Activated naive CD4-positive, alpha-beta T cell treated with anti-CD3 and anti-CD28 coated beads, Interleukin-2, amount 10 ng/mL, durations not matched to agents 7 days and 5 days (primary cell): ENCODE results near the gene JPH4.
"Not testable (repeated sequence)": the region's sequence is repeated elsewhere in the genome, so short reads cannot be mapped to it uniquely, and the experiment has no call there.

ENCODE experiments used
- CTCF ChIA-PET: fragments of 350-600 bp; sonication (Branson Sonifier 250); formaldehyde crosslinking; loops from one replicate; lab custom pipeline; 2021; ENCODE audit warnings: antibody characterized with exemption; lab: Charles Lee
- DNase-seq: peaks from one replicate; pipeline ENCODE4 v3.0.0-alpha.2; 2020
- H3K27ac Mint-ChIP-seq: one replicate; pipeline ENCODE4 v1.8.0; 2021; ENCODE audit warnings: mild to moderate bottlenecking, moderate library complexity, mixed read lengths
- H3K27me3 Mint-ChIP-seq: one replicate; pipeline ENCODE4 v1.8.0; 2021; ENCODE audit warnings: mild to moderate bottlenecking, mixed read lengths
- H3K36me3 Mint-ChIP-seq: one replicate; pipeline ENCODE4 v1.8.0; 2021; ENCODE audit warnings: mixed read lengths
- H3K4me1 Mint-ChIP-seq: one replicate; pipeline ENCODE4 v1.8.0; 2021; ENCODE audit warnings: mixed read lengths
- H3K4me3 Mint-ChIP-seq: one replicate; pipeline ENCODE4 v1.8.0; 2021; ENCODE audit warnings: mild to moderate bottlenecking, moderate library complexity, mixed read lengths
- H3K9me3 Mint-ChIP-seq: one replicate; pipeline ENCODE4 v1.8.0; 2021; ENCODE audit warnings: mixed read lengths

JPH4 gene

DNA sequence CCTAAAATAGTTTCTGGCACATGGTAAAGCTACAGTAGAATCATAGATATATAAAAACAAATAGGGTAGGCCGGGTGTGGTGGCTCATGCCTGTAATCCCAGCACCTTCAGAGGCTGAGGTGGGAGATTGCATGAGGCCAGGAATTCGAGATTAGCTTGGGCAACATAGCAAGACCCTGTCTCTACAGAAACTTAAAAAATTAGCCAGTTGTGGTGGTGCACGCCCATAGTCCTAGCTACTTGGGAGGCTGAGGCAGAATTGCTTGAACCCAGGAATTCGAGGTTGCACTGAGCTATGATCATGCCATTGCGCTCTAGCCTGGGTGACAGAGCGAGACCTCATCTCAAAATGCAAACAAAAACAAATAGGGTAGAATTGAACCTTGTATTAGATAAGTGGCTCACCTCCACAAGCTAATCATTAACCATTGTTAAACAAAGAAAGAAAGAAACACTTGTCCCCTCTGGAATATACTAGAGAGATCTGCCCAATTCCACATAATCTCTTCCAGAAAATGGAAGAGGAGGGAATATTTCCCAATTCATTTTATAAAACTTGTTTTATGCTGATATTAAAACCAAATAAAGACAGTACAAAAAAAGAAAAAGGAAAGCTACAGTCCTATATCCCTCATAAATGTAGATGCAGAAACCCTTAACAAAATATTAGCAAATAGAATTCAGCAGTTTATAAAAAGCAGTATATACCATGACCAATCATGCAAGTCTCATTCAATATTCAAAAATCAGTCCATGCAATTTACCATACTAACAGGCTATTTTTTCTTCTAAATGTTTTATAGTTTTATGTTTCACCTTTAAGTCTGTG is 34.9 kb upstream of the JPH4 start:
- Mint-ChIP-seq H3K4me3 (no peak overlapping the region), H3K27me3 (peaks cover 17% of the 10 kb centered on the region), H3K27ac (no peak overlapping the region), H3K4me1 (peaks cover 22% of the 10 kb centered on the region), H3K36me3 (peaks cover 9% of the 10 kb centered on the region), H3K9me3 (peaks cover 9% of the 10 kb centered on the region)
- DNase-seq, result no peak
- CTCF ChIA-PET, result interaction anchor here (0.6 to 4.2 kb wide), 4 partner anchors 8 to 341 kb away, joined by 3 to 39 read pairs (median 5); no protein-coding TSS in a partner anchor

DNA sequence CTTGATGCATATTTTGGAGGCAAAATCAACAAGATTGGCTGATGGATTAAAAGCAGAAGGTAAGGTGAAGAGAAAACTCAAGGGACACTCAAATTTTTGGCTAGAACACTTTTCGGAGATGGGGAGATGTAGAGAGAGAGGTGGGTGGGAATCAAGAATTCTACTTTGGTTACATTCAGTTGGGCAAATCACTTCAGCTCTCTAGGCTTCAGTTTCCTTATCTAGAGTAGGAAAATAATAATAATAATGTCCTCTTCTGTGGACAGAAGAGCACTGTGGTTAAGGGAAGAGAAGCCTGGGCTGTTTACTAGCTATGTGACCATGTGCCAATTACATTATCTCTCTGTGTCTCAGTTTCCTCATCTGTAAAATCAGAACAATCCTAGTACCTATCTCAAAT is 34.2 kb upstream of the JPH4 start:
- peaks cover 17% of the 10 kb centered on the region for H3K27me3 Mint-ChIP-seq
- DNase-seq, result no peak
- H3K9me3 Mint-ChIP-seq, result peaks cover 9% of the 10 kb centered on the region
- H3K36me3 Mint-ChIP-seq, result peaks cover 9% of the 10 kb centered on the region
- CTCF ChIA-PET, result interaction anchor here (1.3 to 4.2 kb wide), 3 partner anchors 20 to 342 kb away, joined by 5 to 39 read pairs (median 5); no protein-coding TSS in a partner anchor
- no peak overlapping the region for H3K4me3 Mint-ChIP-seq
- no peak overlapping the region for H3K27ac Mint-ChIP-seq
- H3K4me1 Mint-ChIP-seq, result peaks cover 22% of the 10 kb centered on the region

DNA sequence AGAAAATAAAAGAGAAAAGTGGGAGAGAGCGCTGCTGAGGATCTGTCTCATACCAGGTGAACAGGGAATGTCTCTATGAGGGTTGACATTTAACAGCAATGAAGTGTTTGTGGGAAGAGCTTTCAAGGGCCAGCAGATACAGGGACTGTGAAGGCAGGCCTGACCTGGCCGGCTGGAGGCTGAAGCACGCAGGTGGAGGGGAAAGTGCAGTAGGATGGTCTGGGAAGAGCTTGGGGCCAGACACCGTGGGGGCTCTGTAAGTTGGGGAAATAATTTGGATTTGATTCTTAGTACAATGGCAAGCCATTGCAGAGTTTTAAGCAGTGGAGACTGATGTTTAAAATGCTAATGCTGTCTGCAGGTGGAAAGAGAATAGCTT is 33.8 kb upstream of the JPH4 start:
- peaks cover 20% of the 10 kb centered on the region for H3K27me3 Mint-ChIP-seq
- CTCF ChIA-PET, result interaction anchor here (1.8 to 4.2 kb wide), 2 partner anchors 20 to 55 kb away, joined by 5 to 39 read pairs; no protein-coding TSS in a partner anchor
- H3K4me3 Mint-ChIP-seq, result no peak overlapping the region
- H3K27ac Mint-ChIP-seq, result no peak overlapping the region
- peaks cover 22% of the 10 kb centered on the region for H3K4me1 Mint-ChIP-seq
- no peak for DNase-seq
- H3K9me3 Mint-ChIP-seq, result peaks cover 9% of the 10 kb centered on the region
- H3K36me3 Mint-ChIP-seq, result peaks cover 9% of the 10 kb centered on the region

DNA sequence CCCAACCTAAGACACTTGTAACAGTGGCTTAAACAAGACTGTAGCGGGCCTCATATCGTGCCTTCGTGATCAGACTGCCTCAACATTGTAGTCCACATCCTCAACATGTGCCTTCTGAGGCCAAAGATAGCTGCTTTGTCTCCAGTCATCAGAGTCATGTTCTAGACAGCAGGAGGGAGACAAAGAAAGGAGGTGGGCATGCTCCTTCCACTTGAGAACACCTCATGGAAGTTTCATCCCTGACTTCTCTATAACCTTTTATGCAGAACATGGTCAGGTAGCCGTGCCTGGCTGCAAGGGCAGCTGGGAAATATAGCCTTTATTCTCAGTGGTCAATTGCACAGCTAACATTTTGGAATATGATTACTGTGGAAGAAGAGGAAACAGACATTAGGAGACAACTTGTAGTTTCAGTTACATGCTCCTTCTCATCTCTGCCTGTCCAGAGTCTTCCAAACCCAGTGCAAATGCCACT is 32.3 kb upstream of the JPH4 start:
- CTCF ChIA-PET, result interaction anchor here (0.8 to 4.2 kb wide), 5 partner anchors 11 to 28 kb away, joined by 3 to 39 read pairs (median 3); no protein-coding TSS in a partner anchor
- DNase-seq, result peak; percentile 24
- Mint-ChIP-seq H3K4me3 (no peak overlapping the region), H3K36me3 (peaks cover 9% of the 10 kb centered on the region), H3K4me1 (peaks cover 22% of the 10 kb centered on the region), H3K27ac (peak overlapping the region; percentile 92), H3K9me3 (peaks cover 9% of the 10 kb centered on the region), H3K27me3 (peaks cover 24% of the 10 kb centered on the region)

DNA sequence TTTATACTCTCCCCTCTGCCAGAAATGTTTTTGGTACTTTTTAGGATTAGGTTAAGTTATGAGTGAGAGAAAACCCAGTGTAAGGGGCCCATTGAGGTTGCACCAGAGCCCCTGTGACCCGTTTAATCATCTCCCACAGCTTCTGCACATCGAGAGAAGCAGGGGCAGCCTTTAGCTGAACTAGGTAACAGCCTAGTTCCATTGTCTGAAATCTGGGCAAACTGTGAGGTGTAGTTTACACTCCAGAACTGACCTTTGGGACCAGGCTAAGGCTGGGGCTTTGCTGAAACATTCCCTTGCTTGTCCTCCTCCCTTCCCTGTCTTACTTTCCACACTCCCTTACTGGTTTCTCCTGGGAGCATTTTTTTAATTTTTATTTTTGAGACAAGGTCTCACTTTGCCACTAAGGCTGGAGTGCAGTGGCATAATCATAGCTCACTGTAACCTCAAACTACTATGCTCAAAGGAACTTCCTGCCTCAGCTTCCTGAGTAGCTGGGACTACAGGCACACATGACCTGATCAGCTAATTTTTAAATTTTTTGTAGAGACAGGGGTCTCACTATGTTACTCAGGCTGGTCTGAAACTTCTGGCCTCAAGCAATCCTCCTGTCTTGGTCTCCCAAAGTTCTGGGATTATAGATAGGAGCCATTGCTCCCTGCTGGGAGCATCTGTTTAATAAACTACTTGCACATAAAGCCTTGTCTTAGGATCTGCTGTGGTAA is 31.7 kb upstream of the JPH4 start:
- peaks cover 22% of the 10 kb centered on the region for H3K4me1 Mint-ChIP-seq

DNA sequence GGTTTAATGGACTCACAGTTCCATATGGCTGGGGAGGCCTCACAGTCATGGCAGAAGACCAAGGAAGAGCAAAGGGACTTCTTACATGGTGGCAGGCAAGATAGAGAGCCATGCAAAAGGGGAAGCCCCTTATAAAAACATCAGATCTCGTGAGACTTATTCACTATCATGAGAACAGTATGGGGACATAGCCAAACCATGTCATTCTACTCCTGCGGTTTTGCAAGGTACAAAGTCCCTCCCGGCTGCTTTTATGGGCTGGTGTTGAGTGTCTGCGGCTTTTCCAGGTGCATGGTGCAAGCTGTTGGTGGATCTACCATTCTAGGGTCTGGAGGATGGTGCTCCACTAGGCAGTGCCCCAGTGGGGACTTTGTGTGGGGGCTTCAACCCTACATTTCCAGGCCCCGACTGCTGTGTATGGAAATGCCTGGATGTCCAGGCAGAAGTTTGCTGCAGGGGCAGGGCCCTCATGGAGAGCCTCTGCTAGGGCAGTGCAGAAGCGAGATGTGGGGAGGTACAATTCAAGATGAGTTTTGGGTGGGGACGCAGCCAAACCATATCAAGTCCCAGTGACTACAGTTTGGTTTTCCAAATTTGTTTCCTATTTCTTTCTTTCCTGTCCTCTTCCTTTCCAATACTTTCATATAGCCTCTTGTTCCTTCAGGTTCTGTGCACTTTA is 31.0 kb upstream of the JPH4 start:
- not testable (repeated sequence) for H3K4me3 Mint-ChIP-seq, DNase-seq, H3K36me3 Mint-ChIP-seq, H3K9me3 Mint-ChIP-seq
- CTCF ChIA-PET, result interaction anchor here (1.4 to 4.2 kb wide), 2 partner anchors 21 to 23 kb away, joined by 10 to 39 read pairs; no protein-coding TSS in a partner anchor
- Mint-ChIP-seq H3K27me3 (peaks cover 17% of the 10 kb centered on the region), H3K27ac (peak overlapping the region; percentile 92), H3K4me1 (peaks cover 22% of the 10 kb centered on the region)

More for the DNA sequence above, 31.7 kb upstream of the JPH4 start:
- peak overlapping the region; percentile 92 for H3K27ac Mint-ChIP-seq
- peaks cover 9% of the 10 kb centered on the region for H3K9me3 Mint-ChIP-seq
- CTCF ChIA-PET, result interaction anchor here (0.8 to 4.2 kb wide), 5 partner anchors 12 to 28 kb away, joined by 3 to 39 read pairs (median 3); no protein-coding TSS in a partner anchor
- H3K36me3 Mint-ChIP-seq, result peaks cover 9% of the 10 kb centered on the region
- H3K27me3 Mint-ChIP-seq, result peaks cover 21% of the 10 kb centered on the region
- no peak overlapping the region for H3K4me3 Mint-ChIP-seq
- peak; percentile 29 for DNase-seq

DNA sequence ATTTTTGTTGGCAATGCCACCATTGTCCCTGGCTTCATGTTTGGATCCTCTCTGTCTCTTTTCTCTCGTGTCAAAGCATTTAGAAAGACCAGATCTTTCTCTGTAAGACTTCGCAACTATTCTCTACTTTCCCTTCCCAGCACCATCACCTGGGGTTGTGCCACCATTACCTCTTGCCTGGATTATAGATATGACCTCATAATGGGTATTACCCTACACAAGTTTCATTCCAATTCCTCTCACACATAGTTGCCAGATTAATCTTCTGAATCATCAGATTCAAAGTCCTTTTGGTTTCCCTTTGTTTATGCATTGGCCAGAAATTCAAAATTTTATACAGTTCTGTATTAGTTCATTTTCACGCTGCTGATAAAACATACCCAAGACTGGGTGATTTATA is 30.4 kb upstream of the JPH4 start:
- CTCF ChIA-PET, result interaction anchor here (1.0 kb wide), 1 partner anchor 23 kb away, joined by 4 read pairs; no protein-coding TSS in a partner anchor

DNA sequence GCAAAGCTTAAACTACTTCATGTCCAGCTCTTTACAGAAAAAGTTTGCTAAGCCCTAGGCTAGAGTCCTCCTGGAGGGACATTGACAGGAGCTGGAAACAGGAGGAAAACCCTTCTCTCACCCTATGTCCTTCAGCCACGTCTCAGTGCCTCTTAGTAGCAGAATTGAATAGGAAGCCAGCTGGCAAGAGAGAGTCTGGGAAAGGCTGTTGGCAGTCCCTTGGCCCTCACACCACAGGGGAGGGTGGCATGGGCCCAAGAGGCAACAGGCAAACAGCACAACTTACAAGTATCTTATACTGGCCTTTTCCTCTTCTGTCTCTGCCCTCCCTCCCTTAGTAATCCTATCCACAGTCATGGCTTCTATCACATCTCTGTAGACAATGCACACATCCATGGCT is 29.9 kb upstream of the JPH4 start:
- Mint-ChIP-seq H3K4me3 (no peak overlapping the region), H3K4me1 (peaks cover 22% of the 10 kb centered on the region), H3K36me3 (peaks cover 9% of the 10 kb centered on the region), H3K27ac (no peak overlapping the region), H3K27me3 (peaks cover 13% of the 10 kb centered on the region), H3K9me3 (peaks cover 9% of the 10 kb centered on the region)
- no peak for DNase-seq
- CTCF ChIA-PET, result interaction anchor here (1.0 kb wide), 1 partner anchor 23 kb away, joined by 4 read pairs; no protein-coding TSS in a partner anchor

More for the DNA sequence above, 30.4 kb upstream of the JPH4 start:
- Mint-ChIP-seq H3K9me3 (peaks cover 9% of the 10 kb centered on the region), H3K36me3 (peaks cover 9% of the 10 kb centered on the region), H3K27ac (no peak overlapping the region), H3K4me1 (peaks cover 22% of the 10 kb centered on the region), H3K4me3 (no peak overlapping the region), H3K27me3 (peaks cover 13% of the 10 kb centered on the region)
- no peak for DNase-seq

DNA sequence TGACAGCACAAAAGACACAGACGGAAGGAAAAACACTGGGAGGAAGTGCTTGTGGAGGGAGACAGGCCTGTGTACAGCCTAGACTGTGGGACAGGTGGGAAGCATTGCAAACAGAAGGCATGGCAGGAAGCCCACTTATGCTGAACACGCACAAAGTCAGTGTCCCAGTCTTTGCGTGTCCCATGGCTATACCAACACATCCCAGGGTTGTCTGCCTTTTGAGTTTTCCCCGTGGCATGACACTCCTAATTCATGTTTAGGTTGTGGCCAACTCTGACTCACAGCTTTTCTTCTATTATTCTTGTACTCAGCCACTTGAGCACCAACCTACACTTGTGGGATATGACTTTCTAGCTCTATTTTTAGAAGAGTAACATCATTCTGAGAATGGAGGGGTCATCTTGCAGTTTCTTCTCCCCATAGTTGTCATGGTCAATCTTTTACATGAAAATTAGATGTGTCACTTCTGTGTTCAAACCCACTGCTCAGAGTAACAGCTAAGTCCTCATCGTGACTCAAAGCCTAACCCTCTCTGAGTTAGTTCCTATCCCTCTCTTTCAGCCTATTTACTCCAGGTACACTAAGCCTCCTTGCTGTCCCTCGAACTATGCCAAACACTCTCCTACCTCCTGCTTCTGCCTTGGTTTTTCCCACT is 27.5 kb upstream of the JPH4 start:
- H3K9me3 Mint-ChIP-seq, result peaks cover 9% of the 10 kb centered on the region
- no peak for DNase-seq
- H3K36me3 Mint-ChIP-seq, result peaks cover 9% of the 10 kb centered on the region
- no peak overlapping the region for H3K27ac Mint-ChIP-seq
- peaks cover 7% of the 10 kb centered on the region for H3K27me3 Mint-ChIP-seq
- CTCF ChIA-PET, result interaction anchor here (0.9 to 2.9 kb wide), 4 partner anchors 8 to 327 kb away, joined by 3 to 15 read pairs (median 6); no protein-coding TSS in a partner anchor
- no peak overlapping the region for H3K4me3 Mint-ChIP-seq
- peaks cover 19% of the 10 kb centered on the region for H3K4me1 Mint-ChIP-seq

DNA sequence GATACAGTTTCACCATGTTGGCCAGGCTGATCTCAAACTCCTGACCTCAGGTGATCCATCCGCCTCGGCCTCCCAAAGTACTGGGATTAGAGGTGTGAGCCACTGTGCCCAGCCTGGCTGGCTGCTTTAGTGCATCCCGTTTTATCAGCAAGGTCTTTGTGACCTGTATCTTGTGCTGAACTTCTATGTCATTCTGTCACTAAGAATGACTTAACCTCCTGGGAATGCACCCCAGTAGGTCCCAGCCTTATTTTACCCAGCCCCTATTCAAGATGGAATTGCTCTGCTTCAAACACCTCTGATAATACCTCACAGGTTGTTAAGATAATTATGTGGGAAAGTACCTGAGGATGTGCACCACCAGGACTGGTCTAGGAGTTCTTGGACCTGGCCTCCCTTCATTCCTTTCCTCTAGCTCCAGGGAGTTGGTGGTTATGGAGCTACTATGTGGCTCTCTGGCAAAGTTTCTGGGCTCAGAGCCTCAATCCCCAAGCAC is 26.1 kb upstream of the JPH4 start:
- H3K27ac Mint-ChIP-seq, result no peak overlapping the region

DNA sequence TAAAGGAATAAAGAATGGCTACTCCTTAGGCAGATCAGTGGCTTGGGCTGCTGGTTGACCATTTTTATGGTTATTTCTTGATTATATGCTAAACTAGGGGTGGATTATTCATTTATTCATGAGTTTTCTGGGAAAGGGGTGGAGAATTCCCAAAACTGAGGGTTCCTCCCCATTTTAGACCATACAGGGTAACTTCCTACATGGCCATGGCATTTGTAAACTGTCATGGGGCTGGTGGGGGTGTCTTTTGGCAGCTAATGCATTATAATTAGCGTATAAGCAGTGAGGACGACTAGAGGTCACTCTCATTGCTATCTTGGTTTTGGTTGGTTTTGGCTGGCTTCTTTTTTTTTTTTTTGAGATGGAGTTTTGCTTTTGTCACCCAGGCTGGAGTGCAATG is 25.6 kb upstream of the JPH4 start:
- H3K9me3 Mint-ChIP-seq, result peaks cover 6% of the 10 kb centered on the region
- CTCF ChIA-PET, result no interaction called here
- peaks cover 5% of the 10 kb centered on the region for H3K36me3 Mint-ChIP-seq
- peaks cover 7% of the 10 kb centered on the region for H3K27me3 Mint-ChIP-seq
- no peak overlapping the region for H3K27ac Mint-ChIP-seq
- no peak overlapping the region for H3K4me3 Mint-ChIP-seq
- DNase-seq, result no peak
- H3K4me1 Mint-ChIP-seq, result peaks cover under 1% of the 10 kb centered on the region

More for the DNA sequence above, 26.1 kb upstream of the JPH4 start:
- peaks cover 8% of the 10 kb centered on the region for H3K9me3 Mint-ChIP-seq
- peaks cover 5% of the 10 kb centered on the region for H3K4me1 Mint-ChIP-seq
- no peak for DNase-seq
- H3K4me3 Mint-ChIP-seq, result no peak overlapping the region
- peaks cover 7% of the 10 kb centered on the region for H3K27me3 Mint-ChIP-seq
- peaks cover 5% of the 10 kb centered on the region for H3K36me3 Mint-ChIP-seq
- CTCF ChIA-PET, result interaction anchor here (2.9 kb wide), 1 partner anchor 27 kb away, joined by 15 read pairs; no protein-coding TSS in a partner anchor

DNA sequence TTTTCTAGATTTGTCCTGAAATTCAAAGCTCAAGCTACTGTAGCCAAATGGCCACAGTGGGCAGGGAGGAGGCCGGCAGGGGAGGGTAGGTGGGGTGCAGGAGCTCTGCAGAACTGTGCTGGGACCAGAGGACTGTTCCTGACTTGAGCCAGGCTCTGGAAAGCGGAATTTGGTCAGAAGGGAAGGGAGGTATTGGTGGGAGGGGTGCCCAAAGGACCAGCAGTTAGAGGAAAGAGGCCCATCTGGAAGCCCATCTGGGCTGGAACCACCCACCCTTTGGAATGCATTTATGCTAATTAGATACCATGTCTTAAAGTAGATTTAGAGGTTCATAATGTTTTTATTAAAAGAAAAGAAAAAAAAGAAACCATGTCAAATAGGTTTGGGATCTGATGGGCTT is 24.5 kb upstream of the JPH4 start:
- H3K4me1 Mint-ChIP-seq, result no peaks in the 10 kb centered on the region
- no peaks in the 10 kb centered on the region for H3K36me3 Mint-ChIP-seq
- DNase-seq, result no peak
- H3K27ac Mint-ChIP-seq, result no peak overlapping the region
- H3K9me3 Mint-ChIP-seq, result no peaks in the 10 kb centered on the region
- peaks cover 7% of the 10 kb centered on the region for H3K27me3 Mint-ChIP-seq
- CTCF ChIA-PET, result interaction anchor here (1.2 kb wide), 2 partner anchors 14 to 29 kb away, joined by 3 read pairs; no protein-coding TSS in a partner anchor
- H3K4me3 Mint-ChIP-seq, result no peak overlapping the region
